ENCODE results near the gene PIEZO1. TPM values are rescaled to one million over a fixed set of nuclear protein-coding genes. Genes with fewer than 3 reads are reported as not detected.

The PIEZO1 gene
- polyA plus RNA-seq, 1 of the 3 experiments (the other 2 are of a cell fraction), result 184 TPM

DNA sequence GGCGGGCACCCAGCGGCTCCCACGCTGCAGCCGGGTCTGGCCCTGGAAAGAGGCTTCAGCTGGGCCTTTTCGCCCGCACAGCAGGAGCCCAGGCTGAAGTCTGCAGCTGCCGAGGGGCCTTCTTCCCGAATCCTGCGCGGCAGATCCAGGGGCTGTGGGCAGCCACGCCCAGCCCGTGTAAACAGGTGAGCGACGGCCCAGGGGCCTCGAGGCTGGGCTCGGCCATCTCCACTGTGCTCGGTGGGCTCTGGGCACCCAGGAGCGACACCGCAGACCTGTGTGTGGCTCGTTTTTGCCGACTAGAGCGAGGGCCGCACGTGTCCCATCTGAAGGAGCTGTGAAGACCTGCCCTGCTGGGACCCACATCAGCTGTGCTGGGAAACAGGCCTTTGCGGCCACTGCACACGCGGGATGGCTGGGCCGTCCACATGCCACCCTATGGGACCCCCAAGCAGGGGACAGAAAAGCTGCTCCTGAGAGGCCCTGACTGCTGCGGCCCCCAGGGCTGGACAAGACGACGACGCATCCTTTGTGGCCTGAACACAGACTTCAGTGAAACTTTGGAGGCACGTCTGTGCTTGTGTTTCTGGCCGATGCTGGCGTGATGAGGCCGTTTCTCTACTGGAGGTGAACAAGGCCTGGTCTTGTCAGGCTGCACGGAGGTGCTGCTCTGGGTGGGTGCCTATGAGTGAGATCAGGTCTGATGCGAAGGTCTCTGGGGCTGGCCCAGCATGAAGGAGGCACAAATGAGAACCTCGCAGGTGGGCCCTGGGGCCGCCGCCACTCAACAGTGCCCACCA, 31.9 kb upstream of the PIEZO1 start:
- WGBS (ENCODE audit: low lambda C conversion rate), result 90% methylated on average over 21 of the region's 41 CpGs
- Histone ChIP-seq H3K9me3 (no peaks in the 10 kb centered on the region), H4K20me1 (ENCODE audit: insufficient read depth) (no peaks in the 10 kb centered on the region), H3K4me1 (ENCODE audit: control insufficient read depth in 1 of 2, insufficient read depth in 2 of 2, low read depth in 1 of 2, low read length in 1 of 2) (peaks cover 0 to 11% of the 10 kb centered on the region in 2 experiments; a peak in 1 of 4 replicates), H3K79me2 (ENCODE audit: insufficient read depth) (no peaks in the 10 kb centered on the region), H3K36me3 (replicated peaks in 1 of 2; ENCODE audit: control insufficient read depth in 1 of 2, insufficient read depth in 2 of 2, low read length in 1 of 2) (no peaks in the 10 kb centered on the region), H3K27ac (ENCODE audit: low read depth in 2 of 2, low read length in 1 of 2) (no peak overlapping the region), H3K9me2 (no peaks in the 10 kb centered on the region), H2AFZ (ENCODE audit: low read depth) (no peak overlapping the region), H3K4me2 (no peak overlapping the region), H3F3A (replicated peaks; ENCODE audit: insufficient read depth) (peaks cover 12% of the 10 kb centered on the region), H3K27me3 (ENCODE audit: insufficient read depth) (no peaks in the 10 kb centered on the region), H3K9ac (no peak overlapping the region), H3K4me3 (ENCODE audit: low read depth in 2 of 2, low read length in 1 of 2) (no peak overlapping the region)
- POLR2A ChIA-PET, result interaction anchor here (1.1 kb wide), 1 partner anchor 41 kb away, joined by 3 read pairs; no protein-coding TSS in a partner anchor
- TF ChIP-seq FOXM1 (IDR thresholded peaks at IDR 0.05; ENCODE audit: low read depth), result no peak
- no peak for TF ChIP-seq CHD2 (IDR thresholded peaks at IDR 0.05; ENCODE audit: low read length, partially characterized antibody)
- no peak for TF ChIP-seq YY1 (IDR thresholded peaks at IDR 0.05; ENCODE audit: low read depth)
- TF ChIP-seq TAF1 (IDR thresholded peaks at IDR 0.05; ENCODE audit: borderline replicate concordance, low read depth, low read length), result no peak
- TF ChIP-seq JUND (IDR thresholded peaks at IDR 0.05), result no peak
- no peak for TF ChIP-seq SIN3A (IDR thresholded peaks at IDR 0.05; ENCODE audit: borderline replicate concordance, low read depth, low read length)
- no peak for TF ChIP-seq FOXJ3 (CRISPR knock-in tag; IDR thresholded peaks at IDR 0.05)
- no peak for TF ChIP-seq MXI1 (IDR thresholded peaks at IDR 0.05; ENCODE audit: low read depth, low read length)
- no peak for TF ChIP-seq RFX5 (IDR thresholded peaks at IDR 0.05; ENCODE audit: low read length)
- TF ChIP-seq POLR2AphosphoS5 (IDR thresholded peaks at IDR 0.05; ENCODE audit: low read depth, low read length), result no peak
- no peak for TF ChIP-seq PBX3 (IDR thresholded peaks at IDR 0.05)
- TF ChIP-seq EZH2phosphoT487 (IDR thresholded peaks at IDR 0.05; ENCODE audit: borderline replicate concordance, low read depth), result no peak
- no peak for TF ChIP-seq RAD21 (IDR thresholded peaks at IDR 0.05; ENCODE audit: low read length)
- TF ChIP-seq, protein P1, sequence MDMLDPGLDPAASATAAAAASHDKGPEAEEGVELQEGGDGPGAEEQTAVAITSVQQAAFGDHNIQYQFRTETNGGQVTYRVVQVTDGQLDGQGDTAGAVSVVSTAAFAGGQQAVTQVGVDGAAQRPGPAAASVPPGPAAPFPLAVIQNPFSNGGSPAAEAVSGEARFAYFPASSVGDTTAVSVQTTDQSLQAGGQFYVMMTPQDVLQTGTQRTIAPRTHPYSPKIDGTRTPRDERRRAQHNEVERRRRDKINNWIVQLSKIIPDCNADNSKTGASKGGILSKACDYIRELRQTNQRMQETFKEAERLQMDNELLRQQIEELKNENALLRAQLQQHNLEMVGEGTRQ (IDR thresholded peaks at IDR 0.05; ENCODE audit: borderline replicate concordance, low read depth, low read length), result no peak
- no peak for TF ChIP-seq ELF1 (IDR thresholded peaks at IDR 0.05)
- no peak for TF ChIP-seq EP300 (IDR thresholded peaks at IDR 0.05; ENCODE audit: borderline replicate concordance in 1 of 2, low read depth in 1 of 2, low read length in 1 of 2)
- TF ChIP-seq CTCF (IDR thresholded peaks at IDR 0.05), result no peak
- TF ChIP-seq TEAD4 (IDR thresholded peaks at IDR 0.05; ENCODE audit: borderline replicate concordance, insufficient read depth), result no peak
- TF ChIP-seq, protein P2, sequence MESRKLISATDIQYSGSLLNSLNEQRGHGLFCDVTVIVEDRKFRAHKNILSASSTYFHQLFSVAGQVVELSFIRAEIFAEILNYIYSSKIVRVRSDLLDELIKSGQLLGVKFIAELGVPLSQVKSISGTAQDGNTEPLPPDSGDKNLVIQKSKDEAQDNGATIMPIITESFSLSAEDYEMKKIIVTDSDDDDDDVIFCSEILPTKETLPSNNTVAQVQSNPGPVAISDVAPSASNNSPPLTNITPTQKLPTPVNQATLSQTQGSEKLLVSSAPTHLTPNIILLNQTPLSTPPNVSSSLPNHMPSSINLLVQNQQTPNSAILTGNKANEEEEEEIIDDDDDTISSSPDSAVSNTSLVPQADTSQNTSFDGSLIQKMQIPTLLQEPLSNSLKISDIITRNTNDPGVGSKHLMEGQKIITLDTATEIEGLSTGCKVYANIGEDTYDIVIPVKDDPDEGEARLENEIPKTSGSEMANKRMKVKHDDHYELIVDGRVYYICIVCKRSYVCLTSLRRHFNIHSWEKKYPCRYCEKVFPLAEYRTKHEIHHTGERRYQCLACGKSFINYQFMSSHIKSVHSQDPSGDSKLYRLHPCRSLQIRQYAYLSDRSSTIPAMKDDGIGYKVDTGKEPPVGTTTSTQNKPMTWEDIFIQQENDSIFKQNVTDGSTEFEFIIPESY (IDR thresholded peaks at IDR 0.05; ENCODE audit: borderline replicate concordance, low read depth), result no peak
- no peak for DNase-seq
- CTCF ChIA-PET, result interaction anchor here (0.6 to 9.1 kb wide), 17 partner anchors 10 to 401 kb away, joined by 3 to 82 read pairs (median 6); partner anchors contain the start of genes CDH15, GALNS, TRAPPC2L and ZNF778

Measured in SK-N-SH (cell line).